HG03565 (cell line): ENCODE data around the gene HAVCR2.
"Not testable (repeated sequence)": the region's sequence is repeated elsewhere in the genome, so short reads cannot be mapped to it uniquely, and the experiment has no call there.

ENCODE experiments used
- ATAC-seq: cut with Tn5 transposase; IDR thresholded peaks from one replicate; pipeline ENCODE4 v1.9.1; 2021; ENCODE audit warnings: mild to moderate bottlenecking, moderate library complexity; ENCODE audit not compliant: unreplicated experiment

The HAVCR2 gene

GRCh38 chr5:157100140-157100679 is 8.6 kb downstream of the HAVCR2 start:
- ATAC-seq: no peak

DNA sequence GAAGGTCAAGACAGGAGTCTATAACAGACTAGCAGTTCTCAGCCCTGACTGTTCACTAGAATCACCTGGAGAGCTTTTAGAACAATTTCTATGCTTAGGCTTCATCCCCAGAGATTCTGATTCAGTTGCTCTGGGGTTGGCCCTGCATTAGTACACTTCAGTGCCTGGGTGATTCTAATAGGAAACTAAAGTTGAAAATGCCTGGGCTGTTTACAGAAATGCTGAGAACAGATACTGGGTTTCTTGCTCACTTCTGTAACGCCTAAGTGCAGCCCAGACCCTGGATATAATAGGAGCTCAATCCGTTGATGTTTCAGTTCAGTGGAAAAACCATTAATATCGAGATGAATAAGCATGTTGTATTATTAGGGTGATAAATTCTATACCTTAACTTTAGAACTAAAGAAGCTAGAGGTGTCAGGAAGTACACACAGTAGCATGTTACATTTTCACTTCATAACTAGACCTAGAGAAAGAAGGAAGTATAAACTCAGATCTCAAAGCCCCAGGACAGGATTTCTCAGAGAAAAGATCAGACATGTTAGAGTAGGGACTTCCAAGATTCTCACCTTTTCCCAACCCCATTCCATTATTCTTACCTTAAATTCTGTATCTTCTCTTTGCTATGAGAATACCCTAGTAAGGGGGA is 20.4 kb downstream of the HAVCR2 start:
- peak; percentile 64 for ATAC-seq

DNA sequence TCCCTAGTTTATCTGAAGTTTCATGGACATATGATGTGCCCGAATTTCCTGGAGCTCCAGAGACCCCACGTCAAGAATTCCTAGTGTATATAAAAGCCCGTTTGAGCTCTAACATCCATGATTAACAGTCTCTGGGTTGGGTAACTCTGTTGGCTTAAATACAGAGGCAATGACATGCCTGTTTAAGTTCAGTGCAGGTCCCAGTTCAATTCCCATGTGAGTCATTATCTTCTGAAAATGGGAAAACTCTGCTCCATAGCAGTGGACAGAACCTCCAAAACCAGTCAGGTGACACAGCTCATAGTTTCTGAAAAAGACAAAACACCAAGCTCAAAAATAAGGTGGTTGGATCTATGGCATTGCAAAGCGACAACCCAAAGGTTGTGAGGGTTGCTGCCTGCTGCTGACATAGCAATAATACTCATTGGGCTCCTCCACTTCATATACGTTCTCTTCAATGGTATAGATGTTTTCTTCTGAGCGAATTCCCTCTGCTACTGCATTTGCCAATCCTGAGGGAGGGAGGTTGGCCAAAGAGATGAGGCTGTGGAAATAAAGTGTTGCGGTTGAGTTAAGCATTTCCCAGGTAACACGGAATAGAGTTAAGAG is 22.0 kb downstream of the HAVCR2 start:
- no peak for ATAC-seq

DNA sequence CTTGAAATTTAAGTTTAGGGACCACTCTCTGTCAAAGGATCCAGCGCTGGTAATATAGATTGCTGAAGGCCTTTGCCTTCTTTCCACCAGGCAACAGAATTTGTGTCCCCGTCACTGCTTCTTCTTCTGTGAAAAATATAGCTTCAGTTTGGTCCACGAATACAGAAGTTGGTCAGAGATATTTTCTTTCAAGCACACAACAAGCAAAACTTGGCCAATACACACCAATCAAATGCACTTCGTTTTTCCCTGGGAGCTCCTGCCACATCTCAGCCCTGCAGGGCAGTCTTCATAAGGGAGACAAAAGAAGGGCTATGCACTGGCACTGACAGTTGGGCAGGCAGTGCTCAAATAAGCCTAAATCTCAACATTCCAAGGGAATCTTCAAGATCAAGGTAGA is 22.9 kb downstream of the HAVCR2 start:
- ATAC-seq: no peak

- no peak for ATAC-seq
These were observed 28.6 kb downstream of the HAVCR2 start for GRCh38 chr5:157080286-157080685.

DNA sequence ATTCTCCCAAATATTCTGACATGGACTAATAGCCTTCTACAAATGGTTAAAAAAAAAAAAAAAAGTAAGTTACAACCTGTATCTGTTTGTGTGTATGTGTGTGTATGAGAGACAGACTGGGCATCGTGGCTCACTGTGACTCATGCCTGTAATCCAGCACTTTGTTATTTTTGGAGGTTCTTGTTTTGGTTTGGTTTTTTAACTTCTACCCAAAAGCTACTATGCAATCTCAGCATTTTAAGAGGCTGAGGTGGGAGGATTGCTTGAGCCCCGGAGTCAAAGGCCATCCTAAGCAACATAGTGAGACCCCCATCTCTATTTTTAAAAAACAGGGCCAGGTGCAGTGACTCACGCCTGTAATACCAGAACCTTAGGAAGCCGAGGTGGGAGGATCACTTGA is 32.3 kb downstream of the HAVCR2 start:
- peak; percentile 26 for ATAC-seq

DNA sequence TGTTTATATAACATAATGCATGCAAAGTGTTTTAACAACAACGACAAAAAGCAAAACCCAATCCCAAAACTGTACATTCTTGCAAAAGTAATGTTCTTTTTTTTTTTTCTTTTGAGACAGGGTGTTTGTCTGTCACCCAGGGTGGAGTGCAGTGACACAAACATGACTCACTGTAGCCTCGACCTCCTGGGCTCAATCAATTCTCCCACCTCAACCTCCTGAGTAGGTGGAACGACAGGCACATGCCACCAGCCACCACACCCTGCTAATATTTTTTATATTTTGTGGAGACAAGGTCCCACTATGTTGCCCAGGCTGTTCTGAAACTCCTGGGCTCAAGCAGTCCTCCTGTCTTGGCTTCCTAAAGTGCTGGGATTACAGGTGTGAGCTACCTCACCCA is 36.3 kb downstream of the HAVCR2 start:
- no peak for ATAC-seq

DNA sequence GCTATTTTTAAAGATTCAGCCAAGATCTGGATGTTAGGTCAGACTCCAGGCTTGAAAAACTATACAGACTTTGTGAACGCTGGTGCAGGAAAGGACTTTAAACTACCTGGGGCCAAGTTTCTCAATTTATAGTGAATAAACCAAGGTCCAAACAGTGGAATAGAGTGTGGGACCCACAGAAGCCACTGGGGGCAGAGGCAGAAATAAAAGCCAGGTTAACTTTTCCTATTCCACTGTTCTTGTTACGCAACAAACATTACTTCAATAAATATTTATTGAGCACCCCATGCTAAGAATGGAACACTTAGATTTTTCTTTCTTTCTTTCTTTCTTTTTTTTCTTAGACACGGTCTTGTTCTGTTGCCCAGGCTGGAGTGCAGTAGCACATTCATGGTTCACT is 38.9 kb downstream of the HAVCR2 start:
- no peak for ATAC-seq

- ATAC-seq: no peak
These were observed 40.1 kb downstream of the HAVCR2 start for GRCh38 chr5:157068785-157069184.

DNA sequence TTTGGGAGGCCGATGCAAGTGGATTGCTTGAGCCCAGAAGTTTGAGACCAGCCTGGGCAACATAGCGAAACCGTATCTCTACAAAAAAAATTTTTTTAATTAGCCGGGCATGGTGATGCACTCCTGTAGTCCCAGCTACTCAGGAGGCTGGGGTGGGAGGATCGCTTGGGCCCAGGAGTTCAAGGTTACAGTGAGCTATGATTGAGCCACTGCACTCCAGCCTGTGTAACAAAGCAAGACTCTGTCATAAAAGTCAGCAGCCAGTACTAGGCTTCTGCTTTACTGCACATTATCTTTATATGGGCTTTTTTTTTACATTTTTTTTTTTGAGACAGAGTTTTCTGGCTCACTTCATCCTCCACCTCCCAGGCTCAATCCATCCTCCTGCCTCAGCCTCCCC is 40.5 kb downstream of the HAVCR2 start:
- ATAC-seq: no peak

DNA sequence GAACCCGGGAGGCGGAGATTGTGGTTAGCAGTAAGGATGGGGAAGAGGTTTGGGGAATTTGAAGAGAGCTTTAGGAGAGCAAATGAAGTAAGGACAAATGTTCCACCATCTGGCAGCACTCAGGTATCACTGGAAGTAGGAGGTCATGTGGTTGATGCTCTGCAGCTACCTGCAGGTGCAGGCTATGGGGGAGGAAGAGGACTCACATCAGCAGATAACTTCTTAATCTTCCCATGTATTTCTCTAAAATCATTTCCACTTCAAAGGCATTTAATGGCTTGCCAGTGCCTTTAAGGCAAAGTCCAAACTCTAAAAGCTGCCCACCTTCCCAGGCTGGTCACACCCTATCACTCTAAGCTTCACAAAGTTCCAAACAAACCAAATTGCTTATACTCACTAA is 41.8 kb downstream of the HAVCR2 start:
- no peak for ATAC-seq

DNA sequence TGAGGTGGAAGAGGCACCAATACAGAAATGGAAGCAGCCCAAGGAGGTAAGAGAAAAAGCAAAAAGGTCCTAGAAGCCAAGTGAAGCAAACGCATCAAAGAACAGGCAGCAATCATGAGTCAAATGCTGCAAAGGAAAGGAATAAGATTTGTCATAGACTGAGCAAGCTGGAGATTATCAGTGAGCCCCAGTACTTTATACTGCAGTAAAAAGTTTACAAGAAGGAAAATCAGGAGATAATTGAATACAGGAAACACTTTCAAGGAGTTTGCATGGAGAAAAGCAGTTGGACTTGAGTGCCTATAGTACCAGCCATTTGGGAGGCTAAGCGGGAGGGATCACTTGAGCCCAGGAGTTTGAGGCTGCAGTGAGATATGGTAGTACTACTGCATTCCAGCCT is 42.8 kb downstream of the HAVCR2 start:
- no peak for ATAC-seq

- ATAC-seq: no peak
These were observed 44.9 kb downstream of the HAVCR2 start for GRCh38 chr5:157063776-157064430.

DNA sequence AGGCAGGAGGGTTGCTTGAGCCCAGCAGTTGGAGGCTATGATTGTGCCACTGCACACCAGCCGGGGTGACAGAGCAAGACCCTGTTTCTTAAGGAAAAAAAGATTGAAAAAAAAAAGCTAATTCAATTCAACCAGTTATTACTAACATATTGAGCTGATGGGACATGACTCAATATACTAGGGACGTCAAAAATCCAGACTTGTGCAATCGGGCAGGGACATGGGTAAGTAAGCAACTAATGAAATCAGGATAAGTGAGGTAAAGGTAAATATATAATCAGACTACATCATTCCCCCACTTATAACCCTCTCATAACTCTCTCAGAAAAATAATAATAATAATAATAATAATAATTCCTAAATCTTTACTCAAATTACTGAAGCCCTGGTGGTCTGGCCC is 49.0 kb downstream of the HAVCR2 start:
- no peak for ATAC-seq

GRCh38 chr5:157059093-157059539 is 49.7 kb downstream of the HAVCR2 start, which contains the start of gene HAVCR1:
HAVCR1 (minus strand) TSS chr5:157059116; CDS start chr5:157057943, 1,173 bp downstream.
- no peak for ATAC-seq

DNA sequence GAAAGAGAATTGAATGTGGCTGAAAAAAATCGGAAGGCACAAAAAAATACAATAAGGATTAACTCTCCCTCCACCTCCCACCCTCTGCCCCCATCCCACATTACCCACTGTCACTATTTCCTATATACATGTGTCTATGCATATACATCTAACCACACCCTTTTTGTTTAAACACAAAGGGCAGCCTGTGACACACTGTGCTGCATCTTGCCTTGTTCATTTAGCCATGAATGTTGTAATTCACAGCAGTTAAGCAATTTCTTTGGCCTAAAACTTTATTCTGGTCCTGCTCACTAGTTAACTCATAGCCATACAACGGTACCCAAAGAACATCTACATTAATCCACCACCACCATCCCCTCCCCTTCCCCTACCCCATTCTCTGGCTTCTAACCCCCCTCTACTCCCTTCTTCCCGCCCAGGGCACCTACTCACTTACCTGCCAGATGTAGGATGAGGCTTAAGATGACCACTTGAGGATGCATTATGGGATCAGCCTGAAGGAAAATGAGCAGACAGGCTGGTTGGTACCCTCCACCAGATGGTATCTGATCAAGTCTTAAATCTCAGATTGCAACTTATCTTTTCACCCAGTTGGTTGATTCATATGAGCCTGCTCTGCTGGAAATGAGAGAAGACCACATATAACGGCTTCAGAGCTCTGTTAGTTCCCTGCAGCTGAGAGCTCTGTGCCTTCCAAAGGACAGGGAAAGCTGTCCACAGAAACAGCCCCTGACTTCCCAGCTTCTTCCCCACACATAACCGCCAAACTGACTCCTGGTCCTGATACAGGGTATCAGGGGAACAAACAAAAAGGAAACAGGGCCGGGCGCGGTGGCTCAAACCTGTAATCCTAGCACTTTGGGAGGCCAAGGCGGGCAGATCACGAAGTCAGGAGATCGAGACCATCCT is 51.1 kb downstream of the HAVCR2 start:
- no peak for ATAC-seq

DNA sequence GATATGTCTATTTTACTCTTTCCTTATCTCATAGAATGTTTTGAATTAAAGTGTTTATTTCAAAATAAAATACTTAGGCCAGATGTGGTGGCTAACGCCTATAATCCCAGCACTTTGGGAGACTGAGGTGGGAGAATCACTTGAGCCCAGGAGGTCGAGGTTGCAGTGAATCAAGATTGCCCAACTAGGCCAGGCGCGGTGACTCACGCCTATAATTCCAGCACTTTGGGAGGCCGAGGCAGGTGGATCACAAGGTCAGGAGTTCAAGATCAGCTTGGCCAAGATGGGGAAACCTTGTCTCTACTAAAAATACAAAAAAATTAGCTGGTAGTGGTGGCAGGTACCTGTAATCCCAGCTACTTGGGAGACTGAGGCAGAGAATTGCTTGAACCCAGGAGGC is 52.0 kb downstream of the HAVCR2 start:
- not testable (repeated sequence) for ATAC-seq

GRCh38 chr5:157051604-157052245 is 57.1 kb downstream of the HAVCR2 start:
- ATAC-seq: no peak

- ATAC-seq: no peak
These were observed 58.8 kb downstream of the HAVCR2 start for GRCh38 chr5:157050050-157050449.

DNA sequence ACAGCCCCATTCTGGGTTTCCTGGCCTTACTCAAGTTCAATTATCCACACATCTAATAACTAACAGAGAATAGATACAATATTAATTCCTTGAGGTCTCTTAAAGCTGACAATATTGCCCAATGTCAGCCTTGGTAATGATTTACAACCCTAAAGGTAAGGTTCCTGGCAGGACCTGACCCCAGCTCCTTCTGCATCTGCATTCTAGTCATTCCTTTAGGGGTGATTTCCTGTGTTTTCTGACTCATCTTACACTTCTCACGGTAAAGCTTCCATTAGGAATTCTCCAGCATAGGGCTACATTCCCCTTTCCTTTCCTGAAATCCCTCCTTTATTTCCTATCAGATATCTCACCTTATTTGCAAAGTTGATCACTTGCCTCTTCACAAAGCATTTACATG is 59.2 kb downstream of the HAVCR2 start:
- no peak for ATAC-seq
